Measurements from ENCODE around the gene DTD1.

Gene DTD1

DNA sequence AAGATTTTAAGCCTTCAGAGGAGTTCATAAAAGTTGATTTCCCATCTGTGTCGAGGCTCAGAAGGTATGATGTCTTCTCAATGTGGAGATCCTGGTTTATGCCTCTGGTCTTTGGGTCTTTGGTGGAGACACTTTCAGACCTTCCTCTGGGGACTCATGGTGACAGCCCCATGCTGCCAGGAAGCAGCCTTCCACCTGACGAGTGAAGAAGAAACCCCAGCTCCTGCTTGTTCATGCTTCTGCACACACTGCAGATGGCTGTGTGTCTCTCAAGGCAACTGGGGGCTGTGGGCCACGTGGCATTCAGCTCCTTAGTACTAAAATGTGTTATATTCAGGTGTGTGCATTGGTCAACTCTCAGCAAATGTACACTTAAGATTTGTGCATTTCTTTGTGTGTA, 220.9 kb downstream of the DTD1 start:
- Histone ChIP-seq H3K4me3 (ENCODE audit: low read length) (no peak overlapping the region), H3K9ac (ENCODE audit: low read depth, low read length) (no peak overlapping the region)

GRCh38 chr20:18811186-18811585, 223.3 kb downstream of the DTD1 start:
- no peak overlapping the region for H3K9ac ChIP-seq (ENCODE audit: low read depth, low read length)
- H3K36me3 ChIP-seq (ENCODE audit: insufficient read depth, low read depth, low read length), result no peaks in the 10 kb centered on the region
- H3K27ac ChIP-seq (ENCODE audit: low read length), result no peak overlapping the region
- H3K9me3 ChIP-seq (ENCODE audit: insufficient read depth, low read depth, low read length), result no peaks in the 10 kb centered on the region
- H3K4me3 ChIP-seq (ENCODE audit: low read length), result no peak overlapping the region
- H3K27me3 ChIP-seq (ENCODE audit: insufficient read depth, low read length), result no peaks in the 10 kb centered on the region
- H3K4me1 ChIP-seq (ENCODE audit: insufficient read depth, low read length), result no peaks in the 10 kb centered on the region

More for the DNA sequence above, 220.9 kb downstream of the DTD1 start:
- Histone ChIP-seq H3K36me3 (ENCODE audit: insufficient read depth, low read depth, low read length) (no peaks in the 10 kb centered on the region), H3K27ac (ENCODE audit: low read length) (no peak overlapping the region), H3K9me3 (ENCODE audit: insufficient read depth, low read depth, low read length) (no peaks in the 10 kb centered on the region), H3K4me1 (ENCODE audit: insufficient read depth, low read length) (no peaks in the 10 kb centered on the region), H3K27me3 (ENCODE audit: insufficient read depth, low read length) (no peaks in the 10 kb centered on the region)

DNA sequence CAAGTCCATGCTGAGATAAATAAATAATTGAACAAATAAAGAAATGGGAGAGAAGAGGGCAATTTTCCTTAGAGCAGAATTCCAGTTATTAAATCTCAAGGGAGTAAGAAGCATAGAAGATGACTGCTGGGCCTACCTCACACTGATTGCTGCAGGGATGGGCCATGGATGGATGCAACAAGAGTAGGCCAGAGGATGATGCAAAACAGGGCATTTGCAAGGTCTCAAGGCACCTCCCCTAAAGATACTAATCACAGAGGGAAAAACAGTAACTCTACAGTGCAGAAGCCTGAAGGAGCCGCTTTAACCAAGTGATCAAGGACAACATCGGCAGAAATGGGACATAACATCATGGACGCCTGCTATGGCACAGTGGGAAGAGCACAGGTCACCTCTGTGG, 224.1 kb downstream of the DTD1 start:
- Histone ChIP-seq H3K4me3 (ENCODE audit: low read length) (no peak overlapping the region), H3K27ac (ENCODE audit: low read length) (no peak overlapping the region), H3K9me3 (ENCODE audit: insufficient read depth, low read depth, low read length) (no peaks in the 10 kb centered on the region), H3K4me1 (ENCODE audit: insufficient read depth, low read length) (no peaks in the 10 kb centered on the region), H3K27me3 (ENCODE audit: insufficient read depth, low read length) (no peaks in the 10 kb centered on the region), H3K9ac (ENCODE audit: low read depth, low read length) (no peak overlapping the region), H3K36me3 (ENCODE audit: insufficient read depth, low read depth, low read length) (no peaks in the 10 kb centered on the region)

DNA sequence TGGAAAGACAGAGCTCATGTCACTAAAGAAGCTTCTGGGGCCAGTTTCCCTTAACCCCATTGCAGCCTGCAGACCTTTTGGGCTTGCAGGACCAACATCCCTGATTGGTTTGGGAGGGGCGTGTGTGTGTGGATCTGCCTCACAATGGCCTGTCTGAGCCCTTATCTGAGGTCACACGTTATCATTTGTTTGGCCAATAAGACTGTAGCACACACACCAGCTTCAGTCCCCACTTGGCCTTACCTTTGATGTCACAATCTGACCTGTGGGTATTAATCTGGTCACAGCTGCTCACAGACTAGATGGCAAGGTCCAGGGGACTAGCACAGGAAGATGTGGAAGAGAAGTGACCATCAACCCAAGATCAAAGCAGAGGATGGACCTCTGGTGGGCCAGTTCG, 225.6 kb downstream of the DTD1 start, which contains the start of gene SCP2D1:
TSS of gene SCP2D1 (plus strand) at position 301 of the 400 bp plus-strand sequence. CDS start at position 334, 33 bp downstream.
- H3K4me3 ChIP-seq (ENCODE audit: low read length), result no peak within 1 kb of the TSS
- H3K9ac ChIP-seq (ENCODE audit: low read depth, low read length), result no peak within 1 kb of the TSS
- no peaks in the 10 kb centered on the region for H3K27me3 ChIP-seq (ENCODE audit: insufficient read depth, low read length)
- no peaks in the 10 kb centered on the region for H3K9me3 ChIP-seq (ENCODE audit: insufficient read depth, low read depth, low read length)
- H3K4me1 ChIP-seq (ENCODE audit: insufficient read depth, low read length), result no peaks in the 10 kb centered on the region
- no peak within 1 kb of the TSS for H3K27ac ChIP-seq (ENCODE audit: low read length)
- no peaks in the 10 kb centered on the region for H3K36me3 ChIP-seq (ENCODE audit: insufficient read depth, low read depth, low read length)

DNA sequence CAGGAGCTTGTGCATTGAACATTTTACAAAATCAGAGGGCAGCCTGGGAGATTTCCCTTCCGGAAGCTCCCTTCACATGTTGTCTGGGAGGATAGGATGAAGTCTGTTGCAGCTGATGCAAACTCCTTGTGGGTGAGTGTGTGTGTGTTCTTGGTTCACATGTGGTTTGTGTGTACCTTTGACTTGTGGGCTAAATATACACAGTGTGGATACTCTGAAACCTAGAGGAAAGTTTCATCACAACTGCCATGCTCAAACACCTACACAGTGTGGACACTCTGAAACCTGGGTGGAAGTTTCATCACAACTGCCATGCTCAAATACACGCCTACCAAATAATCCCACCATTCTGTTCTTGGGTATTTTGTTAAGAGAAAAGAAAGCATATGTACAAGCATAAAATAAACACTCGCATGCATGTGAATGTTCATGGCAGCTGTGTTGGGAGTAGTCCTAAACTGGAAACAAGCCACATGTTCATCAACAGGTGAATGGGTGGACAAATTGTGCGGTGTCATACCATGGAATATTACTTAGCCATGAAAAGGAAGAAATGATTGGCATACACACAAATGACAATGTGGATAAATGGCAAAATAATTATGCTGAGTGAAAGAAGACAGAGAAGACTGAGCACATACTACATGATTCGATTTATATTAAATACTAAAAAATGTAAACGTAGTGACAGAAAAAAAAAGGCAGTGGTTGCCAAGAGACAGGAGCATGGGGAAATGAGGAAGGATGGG, 227.5 kb downstream of the DTD1 start:
- Histone ChIP-seq H3K4me1 (ENCODE audit: insufficient read depth, low read length) (no peaks in the 10 kb centered on the region), H3K27ac (ENCODE audit: low read length) (no peak overlapping the region), H3K27me3 (ENCODE audit: insufficient read depth, low read length) (no peaks in the 10 kb centered on the region), H3K9me3 (ENCODE audit: insufficient read depth, low read depth, low read length) (no peaks in the 10 kb centered on the region), H3K4me3 (ENCODE audit: low read length) (no peak overlapping the region), H3K36me3 (ENCODE audit: insufficient read depth, low read depth, low read length) (no peaks in the 10 kb centered on the region), H3K9ac (ENCODE audit: low read depth, low read length) (no peak overlapping the region)
